Neural progenitor cell (in vitro differentiated cells): ENCODE results near the gene TM2D3. TPM values are rescaled to one million over a fixed set of nuclear protein-coding genes. Genes with fewer than 3 reads are reported as not detected.
A peak's percentile ranks its signal among the peaks of the same experiment; 100 is the strongest.

ENCODE experiments used
- DNase-seq: peaks from one replicate; pipeline ENCODE4 v3.0.0-alpha.2; 2016; ENCODE audit warnings: low spot score
- H2AFZ ChIP-seq: fragments of 200-600 bp; sonication (generic); replicated peaks from 2 replicates; pipeline ENCODE4 v1.6.1; 2016; ENCODE audit warnings: antibody characterized with exemption
- H3F3A ChIP-seq: fragments of 200-600 bp; sonication (generic); 2 replicates; pipeline ENCODE4 v1.6.1; 2016; ENCODE audit warnings: antibody characterized with exemption, low read depth
- H3K27ac ChIP-seq: fragments of 200-600 bp; sonication (generic); 2 replicates; pipeline ENCODE4 v1.5.1; 2016; ENCODE audit warnings: mild to moderate bottlenecking
- H3K27me3 ChIP-seq: fragments of 200-600 bp; sonication (generic); 2 replicates; pipeline ENCODE4 v1.6.1; 2016; ENCODE audit warnings: mild to moderate bottlenecking, moderate library complexity
- H3K36me3 ChIP-seq: fragments of 200-600 bp; sonication (generic); 2 replicates; pipeline ENCODE4 v1.5.1; 2016
- H3K4me1 ChIP-seq: fragments of 200-600 bp; sonication (generic); 2 replicates; pipeline ENCODE4 v1.6.1; 2016; ENCODE audit warnings: mixed run types
- H3K4me2 ChIP-seq: fragments of 200-600 bp; sonication (generic); 2 replicates; pipeline ENCODE4 v1.6.1; 2016
- H3K4me3 ChIP-seq: fragments of 200-600 bp; sonication (generic); 2 replicates; pipeline ENCODE4 v1.5.1; 2016
- H3K79me2 ChIP-seq: fragments of 200-600 bp; sonication (generic); 2 replicates; pipeline ENCODE4 v1.6.1; 2016; ENCODE audit warnings: low read depth
- H3K9ac ChIP-seq: fragments of 200-600 bp; sonication (generic); 2 replicates; pipeline ENCODE4 v1.6.1; 2016
- H3K9me3 ChIP-seq: fragments of 200-600 bp; sonication (generic); 2 replicates; pipeline ENCODE4 v1.5.1; 2016; ENCODE audit warnings: low read depth
- H4K20me1 ChIP-seq: fragments of 200-600 bp; sonication (generic); 2 replicates; pipeline ENCODE4 v1.6.1; 2016; ENCODE audit warnings: low read depth
- H3K27ac Mint-ChIP-seq: 3 replicates; pipeline ENCODE4 v1.8.0; 2021; ENCODE audit warnings: mixed read lengths
- H3K27me3 Mint-ChIP-seq: 2 replicates; pipeline ENCODE4 v1.8.0; 2022; ENCODE audit warnings: low read depth, mild to moderate bottlenecking, inconsistent platforms, moderate library complexity, mixed read lengths; ENCODE audit not compliant: insufficient read depth
- H3K36me3 Mint-ChIP-seq: 3 replicates; pipeline ENCODE4 v1.8.0; 2021; ENCODE audit warnings: mixed read lengths
- H3K4me1 Mint-ChIP-seq: 3 replicates; pipeline ENCODE4 v1.8.0; 2021; ENCODE audit warnings: mixed read lengths
- H3K4me3 Mint-ChIP-seq: 3 replicates; pipeline ENCODE4 v1.8.0; 2021; ENCODE audit warnings: mild to moderate bottlenecking, moderate library complexity, mixed read lengths
- H3K9me3 Mint-ChIP-seq: 3 replicates; pipeline ENCODE4 v1.8.0; 2020; ENCODE audit warnings: mixed read lengths
- CTCF ChIP-seq: fragments of 200-600 bp; sonication (generic); IDR thresholded peaks from 2 replicates; pipeline ENCODE4 v1.5.1; 2017; ENCODE audit warnings: antibody characterized with exemption, mild to moderate bottlenecking
- EZH2 ChIP-seq: fragments of 200-600 bp; sonication (generic); IDR thresholded peaks from 2 replicates; pipeline ENCODE4 v1.6.1; 2017; ENCODE audit warnings: antibody characterized with exemption, mild to moderate bottlenecking, moderate library complexity
- EZH2phosphoT487 ChIP-seq: fragments of 200-600 bp; sonication (generic); IDR thresholded peaks from 2 replicates; pipeline ENCODE4 v1.6.1; 2017; ENCODE audit warnings: antibody characterized with exemption
- total RNA-seq: library from RNA; depleted of rRNA; stranded (reverse); fragments of >200 nt; gene quantifications from 2 replicates; pipeline ENCODE4 v1.2.3, GENCODE V29; 2015; ENCODE audit warnings: low replicate concordance

The TM2D3 gene
- total RNA-seq, 1 donor from 2014 or later, result 58.4 TPM

GRCh38 chr15:101600035-101600434 lies 52.1 kb downstream of the TM2D3 start:
- Histone ChIP-seq H3K27me3 (no peaks in the 10 kb centered on the region), H3K4me3 (no peak overlapping the region), H4K20me1 (no peaks in the 10 kb centered on the region), H3K4me2 (no peak overlapping the region), H3K27ac (no peak overlapping the region), H3K36me3 (no peaks in the 10 kb centered on the region), H3K9ac (no peak overlapping the region), H3F3A (no peaks in the 10 kb centered on the region), H3K9me3 (no peaks in the 10 kb centered on the region), H2AFZ (peak overlapping the region; percentile 26), H3K79me2 (no peaks in the 10 kb centered on the region), H3K4me1 (no peaks in the 10 kb centered on the region)
- no peak for DNase-seq
- Mint-ChIP-seq H3K4me1 (no peaks in the 10 kb centered on the region), H3K4me3 (no peak overlapping the region), H3K36me3 (no peaks in the 10 kb centered on the region), H3K27ac (no peak overlapping the region), H3K9me3 (peaks cover 23% of the 10 kb centered on the region), H3K27me3 (no peaks in the 10 kb centered on the region)
- TF ChIP-seq CTCF (no peak), EZH2phosphoT487 (no peak), EZH2 (no peak)

- Mint-ChIP-seq H3K36me3 (no peaks in the 10 kb centered on the region), H3K27me3 (no peaks in the 10 kb centered on the region), H3K4me3 (no peak overlapping the region), H3K27ac (no peak overlapping the region), H3K9me3 (peaks cover 21% of the 10 kb centered on the region), H3K4me1 (no peaks in the 10 kb centered on the region)
- Histone ChIP-seq H3K36me3 (no peaks in the 10 kb centered on the region), H3K4me2 (no peak overlapping the region), H3K4me1 (no peaks in the 10 kb centered on the region), H3K4me3 (no peak overlapping the region), H3K27me3 (no peaks in the 10 kb centered on the region), H3K79me2 (no peaks in the 10 kb centered on the region), H3F3A (no peaks in the 10 kb centered on the region), H3K9ac (no peak overlapping the region), H2AFZ (no peak overlapping the region), H3K9me3 (no peaks in the 10 kb centered on the region), H3K27ac (no peak overlapping the region), H4K20me1 (no peaks in the 10 kb centered on the region)
- DNase-seq, result no peak
- no peak for TF ChIP-seq CTCF
- no peak for TF ChIP-seq EZH2
- no peak for TF ChIP-seq EZH2phosphoT487
Observed at GRCh38 chr15:101599091-101599490, 53.1 kb downstream of the TM2D3 start.

- Histone ChIP-seq H4K20me1 (no peaks in the 10 kb centered on the region), H3K9ac (no peak overlapping the region), H3K4me3 (no peak overlapping the region), H3K36me3 (no peaks in the 10 kb centered on the region), H3K27me3 (no peaks in the 10 kb centered on the region), H3K4me1 (no peaks in the 10 kb centered on the region), H3K4me2 (no peak overlapping the region), H3K79me2 (no peaks in the 10 kb centered on the region), H2AFZ (peak overlapping the region; percentile 20), H3K9me3 (no peaks in the 10 kb centered on the region), H3F3A (no peaks in the 10 kb centered on the region), H3K27ac (no peak overlapping the region)
- TF ChIP-seq EZH2, result no peak
- TF ChIP-seq CTCF, result no peak
- TF ChIP-seq EZH2phosphoT487, result no peak
- no peaks in the 10 kb centered on the region for H3K36me3 Mint-ChIP-seq
- H3K27ac Mint-ChIP-seq, result no peak overlapping the region
- DNase-seq, result no peak
- H3K9me3 Mint-ChIP-seq, result peaks cover 21% of the 10 kb centered on the region
- no peaks in the 10 kb centered on the region for H3K4me1 Mint-ChIP-seq
- H3K27me3 Mint-ChIP-seq, result no peaks in the 10 kb centered on the region
- H3K4me3 Mint-ChIP-seq, result no peak overlapping the region
Observed at GRCh38 chr15:101597360-101597928, 54.7 kb downstream of the TM2D3 start.
